HCT116 (cell line): ENCODE data around the gene HDAC11. TPM values are rescaled to one million over a fixed set of nuclear protein-coding genes. Genes with fewer than 3 reads are reported as not detected.

ENCODE experiments used
- ATAC-seq: fragments of 200-7000 bp; cut with Tn5 transposase; 2 replicates; pipeline ENCODE4 v1.9.1; 2020; ENCODE audit warnings: mild to moderate bottlenecking, moderate library complexity
- BruUV-seq: library from RNA; stranded (reverse); fragments of 400-500 nt; replicated peaks from 2 replicates; lab custom pipeline; 2021; lab: Mats Ljungman, UMichigan
- CTCF ChIA-PET: fragments of 300-600 bp; sonication (Branson Sonifier 250); formaldehyde crosslinking; loops from one replicate; lab custom pipeline; 2021; ENCODE audit warnings: antibody characterized with exemption; lab: Charles Lee
- POLR2A ChIA-PET: fragments of 300-600, 350-600 bp; sonication (Branson Sonifier 250); formaldehyde crosslinking; loops from one replicate; lab custom pipeline; 2021; ENCODE audit warnings: antibody characterized with exemption; lab: Charles Lee
- RAD21 ChIA-PET, 2 experiments: fragments of 300-600 bp; sonication (Branson Sonifier 250); formaldehyde crosslinking; loops; one replicate each; lab custom pipeline; 2023; ENCODE audit warnings: low total read pairs in 2 of 2; ENCODE audit not compliant: uncharacterized antibody in 2 of 2, unreplicated experiment in 2 of 2, low non-redundant PET in 1 of 2; lab: Charles Lee
- DNase-seq: peaks from one replicate; pipeline ENCODE4 v3.0.0-alpha.2; 2010; ENCODE audit warnings: low read depth, low spot score
- H2AFZ ChIP-seq: fragments of 200-600 bp; shearing (Covaris generic), sonication (generic); 2 replicates; pipeline ENCODE4 v1.6.1; 2017; ENCODE audit warnings: low read depth, mixed run types, mixed read lengths, antibody characterized with exemption, low read length; ENCODE audit not compliant: poor library complexity, severe bottlenecking
- H3K27ac ChIP-seq: 2 replicates; pipeline ENCODE4 v1.5.1; 2012; ENCODE audit warnings: low read depth, low read length
- H3K27me3 ChIP-seq: fragments of 200-600 bp; sonication (generic); 2 replicates; pipeline ENCODE4 v1.6.1; 2016; ENCODE audit warnings: mixed run types, low read length, mixed read lengths; ENCODE audit not compliant: insufficient read depth
- H3K36me3 ChIP-seq, 2 experiments: fragments of 200-500 bp in 1 of 2; fragments of 200-600 bp in 1 of 2; sonication (Bioruptor generic) in 1 of 2; sonication (generic) in 1 of 2; 2 replicates each; pipeline versions ENCODE4 v1.5.1 to v1.6.1; 2014 to 2016; ENCODE audit warnings: low read length in 2 of 2, inconsistent platforms in 1 of 2, mixed read lengths in 1 of 2, mixed run types in 1 of 2; ENCODE audit not compliant: insufficient read depth in 2 of 2, control insufficient read depth in 1 of 2
- H3K4me1 ChIP-seq, 2 experiments: fragments of 200-600 bp in 1 of 2; sonication (generic) in 1 of 2; 2 replicates each; pipeline versions ENCODE4 v1.5.1 to v1.6.1; 2012 to 2017; ENCODE audit warnings: low read length in 2 of 2, inconsistent platforms in 1 of 2, mild to moderate bottlenecking in 1 of 2, mixed read lengths in 1 of 2, mixed run types in 1 of 2, moderate library complexity in 1 of 2; ENCODE audit not compliant: insufficient read depth in 2 of 2, control insufficient read depth in 1 of 2
- H3K4me2 ChIP-seq: fragments of 200-600 bp; sonication (generic); 2 replicates; pipeline ENCODE4 v1.6.1; 2017; ENCODE audit warnings: mixed run types, low read length, mixed read lengths
- H3K4me3 ChIP-seq, 2 experiments: fragments of 200-600 bp in 1 of 2; sonication (generic) in 1 of 2; replicated peaks in 1 of 2; 2 replicates each; pipeline ENCODE4 v1.5.1; 2011 to 2016; ENCODE audit warnings: low read length in 2 of 2, control low read depth in 1 of 2, low read depth in 1 of 2, mild to moderate bottlenecking in 1 of 2, mixed read lengths in 1 of 2, mixed run types in 1 of 2
- H3K79me2 ChIP-seq: fragments of 200-600 bp; sonication (generic); 2 replicates; pipeline ENCODE4 v1.6.1; 2017; ENCODE audit warnings: mild to moderate bottlenecking, mixed run types, low read length, moderate library complexity, mixed read lengths; ENCODE audit not compliant: insufficient read depth
- H3K9ac ChIP-seq: fragments of 200-600 bp; sonication (generic); 2 replicates; pipeline ENCODE4 v1.6.1; 2016; ENCODE audit warnings: low read length, mixed read lengths
- H3K9me2 ChIP-seq: fragments of 200-600 bp; sonication (generic), shearing (Covaris generic); 2 replicates; pipeline ENCODE4 v1.6.1; 2017; ENCODE audit warnings: mixed run types, mild to moderate bottlenecking, moderate library complexity; ENCODE audit not compliant: insufficient read depth
- H3K9me3 ChIP-seq, 2 experiments: fragments of 200-500 bp in 1 of 2; fragments of 200-600 bp in 1 of 2; sonication (Bioruptor generic) in 1 of 2; sonication (generic) in 1 of 2; 2 replicates each; pipeline ENCODE4 v1.6.1; 2014 to 2017; ENCODE audit warnings: low read length in 2 of 2, mixed read lengths in 2 of 2, inconsistent platforms in 1 of 2, low read depth in 1 of 2, mild to moderate bottlenecking in 1 of 2, mixed run types in 1 of 2, moderate library complexity in 1 of 2; ENCODE audit not compliant: control insufficient read depth in 1 of 2, insufficient read depth in 1 of 2
- H4K20me1 ChIP-seq: fragments of 200-600 bp; sonication (generic), shearing (Covaris generic); 2 replicates; pipeline ENCODE4 v1.6.1; 2017; ENCODE audit warnings: mixed run types, mild to moderate bottlenecking, moderate library complexity; ENCODE audit not compliant: insufficient read depth
- ATF3 ChIP-seq: IDR thresholded peaks from 2 replicates; pipeline ENCODE4 v1.6.1; 2012
- CBX3 ChIP-seq: IDR thresholded peaks from 2 replicates; pipeline ENCODE4 v1.6.1; 2012; ENCODE audit warnings: low read depth
- CEBPB ChIP-seq: IDR thresholded peaks from 2 replicates; pipeline ENCODE4 v1.6.1; 2012; ENCODE audit warnings: low read depth
- EGR1 ChIP-seq: IDR thresholded peaks from 2 replicates; pipeline ENCODE4 v1.6.1; 2012; ENCODE audit warnings: low read depth
- JUND ChIP-seq: IDR thresholded peaks from 2 replicates; pipeline ENCODE4 v1.6.1; 2012
- REST ChIP-seq: IDR thresholded peaks from 2 replicates; pipeline ENCODE4 v1.6.1; 2012; ENCODE audit warnings: low read depth
- SP1 ChIP-seq: IDR thresholded peaks from 2 replicates; pipeline ENCODE4 v1.6.1; 2012; ENCODE audit warnings: low read depth
- intact Hi-C: fragments of 100-400 bp; cut with micrococcal nuclease; formaldehyde crosslinking; loops from 2 replicates; pipeline ENCODE4 v1.10.0; 2022
- total RNA-seq: library from RNA; stranded (reverse); gene quantifications from one replicate; pipeline ENCODE4 v1.2.1, GENCODE V29; 2021; ENCODE audit not compliant: unreplicated experiment

HDAC11 gene
- total RNA-seq, 1 experiment from 2014 or later = 16.1 TPM

- POLR2A ChIA-PET = no interaction called here
Observed at GRCh38 chr3:13479332-13479581, 849 bp upstream of the HDAC11 start.

More at GRCh38 chr3:13479332-13479581, 849 bp upstream of the HDAC11 start:
- ATAC-seq (peak; percentile 18), DNase-seq (no peak)
- TF ChIP-seq JUND = no peak
- no peak for TF ChIP-seq ATF3
- TF ChIP-seq SP1 = no peak
- no peak for TF ChIP-seq CEBPB
- no peak for TF ChIP-seq REST
- no peak for TF ChIP-seq CBX3
- peak; percentile 92 for TF ChIP-seq EGR1
- H3K79me2 ChIP-seq = no peaks in the 10 kb centered on the region; the same call in 1 of the 2 replicates
- RAD21 ChIA-PET = interaction anchor here in 1 of 2 experiments (1.3 kb wide), 1 partner anchor 169 kb away, joined by 3 read pairs; no protein-coding TSS in a partner anchor
- H3K9ac ChIP-seq = peak overlapping the region; percentile 81
- peak overlapping the region; percentile 54 for H2AFZ ChIP-seq
- H3K36me3 ChIP-seq = no peaks in the 10 kb centered on the region
- intact Hi-C loops = no loop called here
- peak overlapping the region; percentile 93 for H3K4me2 ChIP-seq
- no TSS peak for BruUV-seq
- peaks cover 12 to 34% of the 10 kb centered on the region in 2 experiments for H3K4me1 ChIP-seq
- no peaks in the 10 kb centered on the region for H3K9me2 ChIP-seq
- no peaks in the 10 kb centered on the region for H3K27me3 ChIP-seq
- CTCF ChIA-PET = interaction anchor here (1.7 kb wide), 1 partner anchor 15 kb away, joined by 9 read pairs; no protein-coding TSS in a partner anchor
- no peaks in the 10 kb centered on the region for H3K9me3 ChIP-seq
- peak overlapping the region; percentile 58 for H3K27ac ChIP-seq
- peak overlapping the region; percentile 73 to 89 for H3K4me3 ChIP-seq
- no peaks in the 10 kb centered on the region for H4K20me1 ChIP-seq
